HL-60 (cell line): ENCODE measurements around the gene ATP10B.

Experiments used
- GABPA ChIP-seq: IDR thresholded peaks from 2 replicates; pipeline ENCODE4 v1.6.1; 2012; ENCODE audit warnings: low read depth
- POLR2AphosphoS5 ChIP-seq: IDR thresholded peaks from 2 replicates; pipeline ENCODE4 v1.6.1; 2012; ENCODE audit warnings: low read depth
- SPI1 ChIP-seq: IDR thresholded peaks from 2 replicates; pipeline ENCODE4 v1.6.1; 2012; ENCODE audit warnings: low read depth, mild to moderate bottlenecking, borderline replicate concordance
- TF ChIP-seq, protein P1 (sequence below): IDR thresholded peaks from one replicate; pipeline ENCODE4 v1.5.1; 2011; ENCODE audit warnings: low read length, control low read depth, inconsistent platforms; ENCODE audit not compliant: insufficient read depth
- TF ChIP-seq, protein P2 (sequence below): IDR thresholded peaks from 2 replicates; pipeline ENCODE4 v1.6.1; 2012; ENCODE audit warnings: low read depth; ENCODE audit not compliant: insufficient replicate concordance

- TF ChIP-seq, protein P1, sequence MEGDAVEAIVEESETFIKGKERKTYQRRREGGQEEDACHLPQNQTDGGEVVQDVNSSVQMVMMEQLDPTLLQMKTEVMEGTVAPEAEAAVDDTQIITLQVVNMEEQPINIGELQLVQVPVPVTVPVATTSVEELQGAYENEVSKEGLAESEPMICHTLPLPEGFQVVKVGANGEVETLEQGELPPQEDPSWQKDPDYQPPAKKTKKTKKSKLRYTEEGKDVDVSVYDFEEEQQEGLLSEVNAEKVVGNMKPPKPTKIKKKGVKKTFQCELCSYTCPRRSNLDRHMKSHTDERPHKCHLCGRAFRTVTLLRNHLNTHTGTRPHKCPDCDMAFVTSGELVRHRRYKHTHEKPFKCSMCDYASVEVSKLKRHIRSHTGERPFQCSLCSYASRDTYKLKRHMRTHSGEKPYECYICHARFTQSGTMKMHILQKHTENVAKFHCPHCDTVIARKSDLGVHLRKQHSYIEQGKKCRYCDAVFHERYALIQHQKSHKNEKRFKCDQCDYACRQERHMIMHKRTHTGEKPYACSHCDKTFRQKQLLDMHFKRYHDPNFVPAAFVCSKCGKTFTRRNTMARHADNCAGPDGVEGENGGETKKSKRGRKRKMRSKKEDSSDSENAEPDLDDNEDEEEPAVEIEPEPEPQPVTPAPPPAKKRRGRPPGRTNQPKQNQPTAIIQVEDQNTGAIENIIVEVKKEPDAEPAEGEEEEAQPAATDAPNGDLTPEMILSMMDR: no peak
- TF ChIP-seq, protein P2, sequence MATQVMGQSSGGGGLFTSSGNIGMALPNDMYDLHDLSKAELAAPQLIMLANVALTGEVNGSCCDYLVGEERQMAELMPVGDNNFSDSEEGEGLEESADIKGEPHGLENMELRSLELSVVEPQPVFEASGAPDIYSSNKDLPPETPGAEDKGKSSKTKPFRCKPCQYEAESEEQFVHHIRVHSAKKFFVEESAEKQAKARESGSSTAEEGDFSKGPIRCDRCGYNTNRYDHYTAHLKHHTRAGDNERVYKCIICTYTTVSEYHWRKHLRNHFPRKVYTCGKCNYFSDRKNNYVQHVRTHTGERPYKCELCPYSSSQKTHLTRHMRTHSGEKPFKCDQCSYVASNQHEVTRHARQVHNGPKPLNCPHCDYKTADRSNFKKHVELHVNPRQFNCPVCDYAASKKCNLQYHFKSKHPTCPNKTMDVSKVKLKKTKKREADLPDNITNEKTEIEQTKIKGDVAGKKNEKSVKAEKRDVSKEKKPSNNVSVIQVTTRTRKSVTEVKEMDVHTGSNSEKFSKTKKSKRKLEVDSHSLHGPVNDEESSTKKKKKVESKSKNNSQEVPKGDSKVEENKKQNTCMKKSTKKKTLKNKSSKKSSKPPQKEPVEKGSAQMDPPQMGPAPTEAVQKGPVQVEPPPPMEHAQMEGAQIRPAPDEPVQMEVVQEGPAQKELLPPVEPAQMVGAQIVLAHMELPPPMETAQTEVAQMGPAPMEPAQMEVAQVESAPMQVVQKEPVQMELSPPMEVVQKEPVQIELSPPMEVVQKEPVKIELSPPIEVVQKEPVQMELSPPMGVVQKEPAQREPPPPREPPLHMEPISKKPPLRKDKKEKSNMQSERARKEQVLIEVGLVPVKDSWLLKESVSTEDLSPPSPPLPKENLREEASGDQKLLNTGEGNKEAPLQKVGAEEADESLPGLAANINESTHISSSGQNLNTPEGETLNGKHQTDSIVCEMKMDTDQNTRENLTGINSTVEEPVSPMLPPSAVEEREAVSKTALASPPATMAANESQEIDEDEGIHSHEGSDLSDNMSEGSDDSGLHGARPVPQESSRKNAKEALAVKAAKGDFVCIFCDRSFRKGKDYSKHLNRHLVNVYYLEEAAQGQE: no peak
- no peak for TF ChIP-seq POLR2AphosphoS5
- no peak for TF ChIP-seq SPI1
- TF ChIP-seq GABPA: no peak
Measured at GRCh38 chr5:160844177-160844576, 7.8 kb downstream of the ATP10B start.
